Bone marrow (tissue), 2 donors: ENCODE results near the gene IGF2.
"Not testable (repeated sequence)": the region's sequence is repeated elsewhere in the genome, so short reads cannot be mapped to it uniquely, and the experiment has no call there.

Experiments used
- DNase-seq, 2 donors: peaks; one replicate each; lab custom pipeline; 2025; lab: John Stamatoyannopoulos, UW

The IGF2 gene

DNA sequence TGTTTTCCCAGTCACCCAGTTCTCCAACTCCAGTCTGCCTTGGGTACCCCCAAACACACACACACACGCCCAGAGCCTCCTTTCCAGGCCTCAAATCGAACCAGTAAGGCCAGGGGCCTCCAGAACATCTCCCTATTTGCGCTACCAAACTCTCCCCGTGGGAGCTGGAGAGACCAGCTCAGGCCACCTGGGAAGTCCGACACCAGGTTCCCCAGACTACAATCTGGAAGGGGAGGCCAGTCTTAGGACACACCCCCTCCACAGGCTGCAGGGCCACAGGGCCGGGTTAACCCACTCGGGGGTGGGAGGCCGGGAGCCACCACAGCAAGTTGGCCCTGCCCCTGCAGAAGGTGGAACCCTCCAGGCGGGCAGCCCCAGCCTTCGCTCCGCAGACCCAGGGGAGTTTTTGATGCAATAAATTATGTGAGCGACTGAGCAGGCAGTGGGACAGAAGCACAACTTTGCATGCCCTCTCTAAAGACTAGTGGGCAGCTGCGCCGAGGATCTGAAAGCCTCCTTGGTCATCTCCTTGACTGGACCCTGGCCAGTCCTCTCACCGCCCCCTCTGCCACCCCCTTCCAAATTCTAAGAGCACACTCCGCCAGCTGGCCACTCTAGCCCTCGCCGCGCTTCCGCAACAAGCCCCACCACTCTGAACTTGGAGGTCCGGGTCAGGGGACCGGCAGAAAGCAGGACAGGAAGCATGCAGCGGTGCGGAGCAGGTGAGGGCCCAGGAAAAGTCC is 2.8 kb downstream of the IGF2 start:
- DNase-seq = no peak

DNA sequence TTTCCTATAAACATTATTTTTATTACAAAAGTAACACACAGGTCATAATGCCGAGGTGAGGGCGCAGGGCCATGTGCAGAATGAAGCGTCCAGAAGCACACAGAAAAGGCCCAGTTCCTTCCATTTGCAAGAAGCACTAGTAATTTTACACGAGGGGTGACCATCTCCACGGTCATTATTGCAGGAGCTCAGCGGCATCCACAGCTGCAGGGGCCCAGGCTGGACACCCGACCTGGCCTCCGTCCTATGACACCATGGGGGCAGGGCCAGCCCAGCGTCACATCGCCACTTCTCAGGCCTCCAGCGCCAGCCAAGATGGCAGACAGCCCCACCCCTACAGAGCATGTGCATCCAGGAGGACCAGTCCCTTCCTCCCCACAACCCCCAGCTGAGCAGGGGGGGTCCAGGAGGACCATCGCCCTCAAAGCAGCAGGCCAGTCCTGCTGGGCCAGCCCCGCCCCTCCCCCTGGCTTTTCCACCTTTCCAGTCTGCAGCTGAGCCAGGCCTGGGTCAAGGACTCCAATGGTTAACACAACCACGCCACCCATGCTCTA is 3.5 kb downstream of the IGF2 start:
- DNase-seq = no peak

DNA sequence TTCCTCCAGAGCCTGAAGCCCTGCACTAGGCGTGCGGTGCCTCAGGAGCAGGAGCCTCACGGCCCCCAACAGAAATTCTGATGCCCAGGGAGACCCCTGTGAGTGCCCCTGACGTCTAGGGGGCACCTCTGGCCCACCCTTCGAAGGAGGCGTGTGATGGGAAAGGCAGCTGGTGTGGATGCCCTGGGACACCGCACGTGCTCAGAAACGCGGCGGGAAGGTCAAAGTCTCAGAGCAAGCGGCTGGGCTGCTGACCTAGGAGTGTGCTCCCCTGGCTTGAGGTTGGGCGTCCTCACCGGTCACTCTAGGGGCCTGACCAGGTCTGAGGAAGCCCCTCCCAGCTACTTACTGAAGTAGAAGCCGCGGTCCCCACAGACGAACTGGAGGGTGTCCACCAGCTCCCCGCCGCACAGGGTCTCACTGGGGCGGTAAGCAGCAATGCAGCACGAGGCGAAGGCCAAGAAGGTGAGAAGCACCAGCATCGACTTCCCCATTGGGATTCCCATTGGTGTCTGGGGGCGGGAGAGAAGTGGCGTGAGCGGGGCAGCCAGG is 4.1 kb downstream of the IGF2 start:
- DNase-seq = no peak

DNA sequence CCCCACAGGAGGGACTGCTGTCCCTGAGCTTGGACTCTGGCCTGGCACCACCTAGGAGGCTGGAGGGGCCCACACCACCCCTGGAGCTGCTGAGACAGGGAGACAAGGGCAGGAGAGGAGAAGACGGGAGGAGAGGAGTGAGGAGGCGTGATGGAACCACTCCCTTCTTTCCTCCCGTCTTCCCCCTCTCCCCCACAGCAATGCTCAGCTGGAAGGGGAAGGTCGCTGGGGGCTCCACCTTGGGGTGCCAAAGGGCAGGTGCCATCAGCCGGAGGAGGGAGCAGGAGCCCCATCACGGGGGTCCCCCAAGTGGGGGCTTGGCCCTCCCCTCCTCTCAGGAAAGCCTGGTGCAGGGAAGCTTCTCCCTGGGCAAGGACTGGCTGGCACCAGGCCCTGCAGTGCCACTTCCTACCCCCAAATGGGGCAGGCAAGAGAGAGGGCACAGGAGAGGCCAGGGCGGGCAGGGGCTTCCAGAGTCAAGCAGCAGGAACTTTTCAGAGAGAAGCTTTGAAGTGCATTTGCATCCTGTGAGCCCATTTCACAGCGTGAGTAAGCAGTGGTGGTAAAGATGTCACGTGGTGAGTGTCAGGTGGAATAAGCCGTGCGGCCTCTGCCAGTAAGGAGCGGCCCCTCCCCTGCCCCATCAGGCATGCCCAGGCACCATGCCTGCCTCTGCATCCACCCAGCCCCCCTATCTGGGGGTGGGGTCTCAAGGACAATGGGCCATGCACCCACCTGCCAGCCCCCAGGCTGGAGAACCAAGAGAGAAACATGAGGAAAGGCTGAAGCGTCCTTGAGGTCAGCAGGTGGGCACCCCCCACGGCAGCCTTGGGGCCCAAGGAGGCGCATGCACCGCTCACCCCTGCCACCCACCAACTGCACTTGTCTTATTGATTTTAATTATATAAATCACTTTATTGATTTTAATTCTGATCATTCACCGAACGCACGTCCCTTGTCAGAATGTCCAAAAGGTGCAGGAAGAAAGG is 4.9 kb downstream of the IGF2 start:
- DNase-seq = no peak

DNA sequence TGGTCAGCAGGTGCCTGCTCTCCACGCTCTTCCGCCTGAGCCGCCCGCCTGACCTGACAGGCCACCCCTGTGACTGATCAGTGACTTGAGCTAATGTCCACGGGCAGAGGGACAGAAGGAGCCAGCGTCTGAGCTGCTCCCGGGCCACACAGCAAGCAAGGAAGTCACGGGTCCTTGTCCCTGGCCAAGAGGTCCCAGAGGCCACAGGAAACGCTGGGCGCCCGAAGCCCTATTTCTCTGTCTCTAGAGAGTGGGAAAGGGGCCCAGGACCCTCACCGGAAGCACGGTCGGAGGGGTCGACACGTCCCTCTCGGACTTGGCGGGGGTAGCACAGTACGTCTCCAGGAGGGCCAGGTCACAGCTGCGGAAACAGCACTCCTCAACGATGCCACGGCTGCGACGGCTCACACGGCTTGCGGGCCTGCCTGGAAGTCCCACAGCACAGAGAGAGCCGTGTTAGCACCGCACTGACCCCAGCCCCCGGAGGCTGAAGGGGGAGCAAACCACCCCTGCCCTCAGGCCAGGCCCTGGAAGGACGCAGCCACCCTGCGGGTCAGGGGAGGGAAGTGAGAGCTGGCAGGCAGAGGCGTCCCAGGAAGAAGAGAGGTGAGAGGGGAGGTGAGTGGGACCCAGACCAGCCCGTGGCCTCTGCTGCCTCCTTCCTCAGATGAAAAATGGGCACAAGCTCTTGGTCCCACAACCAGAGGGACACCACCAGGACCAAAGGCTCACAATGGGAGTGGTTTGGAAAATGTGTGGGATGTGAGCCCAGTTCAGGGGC is 5.8 kb downstream of the IGF2 start:
- DNase-seq = no peak

- no peak for DNase-seq
Measured at GRCh38 chr11:2132874-2133240, 6.3 kb downstream of the IGF2 start.

DNA sequence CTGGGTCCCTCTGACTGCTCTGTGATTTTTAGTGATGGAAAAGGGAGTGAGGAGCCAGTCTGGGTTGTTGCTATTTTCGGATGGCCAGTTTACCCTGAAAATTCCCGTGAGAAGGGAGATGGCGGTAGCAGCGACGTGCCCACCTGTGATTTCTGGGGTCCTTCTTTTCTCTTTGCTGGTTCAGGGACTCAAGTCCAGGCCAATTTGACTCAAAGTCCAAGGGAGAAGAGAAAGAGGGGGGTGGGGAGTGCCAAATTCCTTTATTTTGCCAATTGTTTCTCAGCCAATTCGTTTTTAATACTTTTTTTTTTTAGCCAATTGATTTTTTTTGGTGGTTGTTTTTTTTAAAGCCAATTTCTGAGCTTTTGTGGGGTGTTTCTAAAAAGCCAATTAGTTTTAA is 6.9 kb downstream of the IGF2 start:
- no peak for DNase-seq

DNA sequence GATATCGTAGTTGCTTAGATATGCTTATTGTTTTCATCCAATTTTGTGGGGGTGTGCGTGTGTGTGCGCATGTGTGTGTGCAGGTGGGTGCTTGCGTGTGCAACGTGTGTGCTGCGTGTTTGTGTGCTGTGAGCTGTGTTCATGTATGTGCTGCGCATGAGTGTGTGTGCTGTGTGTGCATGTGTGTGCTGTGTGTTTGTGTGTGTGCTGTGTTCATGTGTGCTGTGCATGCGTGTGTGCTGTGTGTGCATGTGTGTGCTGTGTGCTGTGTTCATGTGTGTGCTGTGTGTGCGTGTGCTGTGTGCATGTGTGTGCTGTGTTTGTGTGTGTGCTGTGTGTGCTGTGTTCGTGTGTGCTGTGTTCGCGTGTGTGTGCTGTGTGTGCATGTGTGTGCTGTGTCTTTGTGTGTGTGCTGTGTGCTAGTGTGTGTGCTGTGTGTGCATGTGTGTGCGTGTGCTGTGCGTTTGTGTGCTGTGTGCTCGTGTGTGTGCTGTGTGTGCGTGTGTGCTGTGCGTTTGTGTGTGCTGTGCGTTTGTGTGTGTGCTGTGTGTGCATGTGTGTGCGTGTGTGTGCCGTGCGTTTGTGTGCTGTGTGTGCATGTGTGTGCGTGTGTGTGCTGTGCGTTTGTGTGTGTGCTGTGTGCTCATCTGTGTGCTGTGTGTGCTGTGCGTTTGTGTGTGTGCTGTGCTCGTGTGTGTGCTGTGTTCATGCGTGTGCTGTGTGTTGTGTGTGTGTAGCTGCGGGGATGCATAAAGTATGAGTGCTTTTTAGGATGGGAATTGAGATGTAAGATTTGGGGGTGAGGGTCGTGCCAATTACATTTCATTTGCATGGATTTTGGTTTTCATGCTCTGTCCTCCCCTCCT is 7.6 kb downstream of the IGF2 start:
- DNase-seq = no peak

DNA sequence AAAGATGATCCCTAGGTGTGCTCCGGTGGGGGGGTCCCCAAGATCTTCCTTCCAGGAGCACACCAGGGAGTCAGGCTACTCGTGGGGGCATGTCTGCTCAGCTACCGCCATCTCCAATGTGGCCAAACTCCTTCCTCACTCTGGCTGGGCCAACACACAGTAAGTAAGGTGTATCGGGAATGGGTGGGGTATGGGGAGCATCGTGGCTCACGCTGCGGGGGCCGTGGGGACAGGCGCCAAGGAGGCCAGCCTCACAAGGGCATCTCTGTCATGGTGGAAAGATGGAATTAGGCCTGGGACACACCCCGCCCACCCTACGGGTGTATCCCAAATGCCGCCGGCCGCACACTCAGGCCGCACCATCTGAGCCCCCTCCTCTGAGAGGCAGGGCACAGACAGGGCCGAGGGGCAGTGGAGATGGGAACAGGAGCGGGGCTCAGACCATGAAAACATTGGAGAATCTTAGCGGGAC is 8.3 kb downstream of the IGF2 start:
- DNase-seq = no peak

DNA sequence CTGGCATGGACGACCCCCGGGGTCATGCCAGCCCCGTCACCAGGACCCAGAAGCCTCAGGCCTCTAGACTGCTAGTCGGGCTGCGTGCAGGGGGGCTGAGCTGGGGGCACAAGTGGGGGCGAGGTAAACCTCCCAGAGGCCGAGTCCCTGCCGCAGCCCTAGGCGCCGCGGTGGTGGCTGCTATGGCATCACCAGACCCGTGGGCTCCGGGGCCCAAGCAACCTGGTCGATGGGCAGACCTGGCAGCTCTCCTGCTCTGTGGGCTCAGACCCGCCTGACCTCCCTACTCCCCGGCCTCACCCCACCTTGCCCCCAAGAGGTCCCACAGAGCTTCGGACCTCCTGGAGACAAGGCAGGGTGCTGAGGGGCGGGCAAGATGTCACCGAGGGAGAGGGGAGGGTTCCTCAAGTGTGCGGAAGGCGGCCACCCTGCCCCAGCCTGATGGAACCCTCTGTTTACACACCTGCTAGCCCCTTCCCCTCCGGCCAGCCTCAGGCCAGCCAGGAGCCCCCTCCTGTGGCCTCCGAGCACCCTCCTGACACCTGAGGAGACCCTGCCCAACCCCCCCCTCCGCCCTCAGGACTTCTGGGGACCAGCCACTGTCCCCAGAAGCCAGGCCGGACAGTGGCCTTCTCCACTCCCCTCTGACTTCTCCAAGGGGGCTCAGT is 9.4 kb downstream of the IGF2 start:
- no peak for DNase-seq

GRCh38 chr11:2129308-2129698 is 9.9 kb downstream of the IGF2 start:
- DNase-seq = no peak

DNA sequence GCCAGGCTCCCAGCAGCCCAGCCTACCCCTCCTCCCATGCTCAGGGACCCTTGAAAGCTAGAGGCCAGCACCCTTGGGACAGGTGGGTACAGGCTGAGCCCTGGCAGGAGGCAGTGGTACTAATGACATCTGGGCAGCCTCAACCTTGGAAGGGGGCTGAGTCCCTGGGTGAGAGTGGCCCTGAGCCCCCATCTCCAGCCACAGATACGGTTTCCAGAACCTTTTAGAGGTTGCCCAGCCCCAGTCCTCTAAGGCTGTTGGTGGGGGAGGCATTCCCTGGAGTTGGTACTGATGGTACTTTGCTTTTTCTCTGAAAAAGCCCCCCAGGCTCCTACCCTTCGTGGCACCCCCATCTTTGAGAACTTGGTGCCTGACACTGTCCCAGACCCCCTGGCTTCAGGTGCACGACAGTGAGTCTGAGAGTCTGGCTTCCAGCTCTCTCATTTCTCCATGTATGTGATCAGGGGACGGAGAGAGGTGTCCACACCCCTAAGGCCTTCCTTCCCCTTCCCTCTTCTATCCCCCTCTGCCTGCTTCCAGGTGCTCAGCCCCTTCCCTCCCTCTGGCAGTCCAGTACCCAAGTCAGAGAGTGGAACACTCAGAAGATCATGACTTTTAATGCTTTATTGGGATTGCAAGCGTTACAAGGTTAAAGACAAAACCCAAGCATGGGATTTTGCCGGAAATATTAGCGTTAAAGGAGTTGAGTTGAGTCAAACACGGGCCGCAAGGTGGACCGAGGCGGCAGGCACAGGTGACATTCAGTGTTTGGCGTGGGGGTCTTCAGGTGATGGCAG is 10.5 kb downstream of the IGF2 start:
- DNase-seq = no peak

DNA sequence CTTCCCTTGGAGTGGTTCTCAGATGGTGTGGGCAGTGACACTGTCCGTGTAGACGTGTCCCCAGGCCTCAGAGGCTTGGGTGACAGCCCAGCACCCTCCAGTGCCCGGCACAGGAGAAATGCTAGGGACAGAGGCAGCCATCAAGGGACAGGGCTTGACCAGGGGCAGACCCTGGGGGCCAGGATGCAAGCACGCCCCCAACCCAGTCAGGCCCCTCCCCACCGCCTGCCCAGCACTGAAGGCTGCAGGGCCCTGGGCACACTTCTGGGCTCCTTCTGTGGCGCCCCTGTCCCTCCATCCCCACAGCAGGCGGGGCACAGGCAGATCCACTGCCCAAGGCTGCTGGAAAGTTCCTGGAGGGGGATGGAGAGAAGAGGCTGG is 11.1 kb downstream of the IGF2 start:
- no peak for DNase-seq

- DNase-seq = no peak
Measured at GRCh38 chr11:2127482-2128129, 11.6 kb downstream of the IGF2 start.

DNA sequence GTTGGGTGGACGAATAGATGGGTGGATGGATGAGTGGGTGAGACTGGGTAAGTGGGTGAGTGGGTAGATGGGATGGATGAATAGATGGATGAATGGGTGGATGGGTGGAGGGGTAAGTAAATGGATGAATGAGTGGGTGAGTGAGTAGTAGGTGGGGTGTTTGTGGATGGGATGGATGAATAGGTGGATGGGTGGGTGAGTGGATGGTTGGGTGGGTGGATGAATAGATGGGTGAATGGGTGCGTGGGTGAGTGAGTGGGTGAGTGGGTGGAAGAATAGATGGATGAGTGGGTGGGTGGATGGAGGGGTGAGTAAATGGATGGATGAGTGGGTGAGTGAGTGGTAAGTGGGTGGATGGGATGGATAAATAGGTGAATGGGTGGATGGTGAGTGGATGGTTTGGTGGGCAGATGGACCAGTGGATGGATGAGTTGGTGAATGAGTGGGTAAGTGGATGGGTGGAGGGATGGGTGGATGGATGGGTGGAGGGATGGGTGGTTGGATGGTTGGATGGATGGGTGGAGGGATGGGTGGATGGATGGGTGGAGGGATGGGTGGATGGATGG is 12.6 kb downstream of the IGF2 start:
- no peak for DNase-seq

- DNase-seq = not testable (repeated sequence)
Measured at GRCh38 chr11:2124736-2125484, 14.3 kb downstream of the IGF2 start.

- DNase-seq = no peak
Measured at GRCh38 chr11:2123628-2123960, 15.6 kb downstream of the IGF2 start.
